K562 (cell line): ENCODE results near the gene RPL36AL. TPM values are rescaled to one million over a fixed set of nuclear protein-coding genes. Genes with fewer than 3 reads are reported as not detected.

Experiments
- AFF1 ChIP-seq, 2 experiments: fragments of 450-650 bp; IDR thresholded peaks; 2 replicates each; pipeline ENCODE4 v1.6.1; 2018; ENCODE audit warnings: mild to moderate bottlenecking in 2 of 2, low read depth in 1 of 2; ENCODE audit not compliant: partially characterized antibody in 2 of 2
- ARNT ChIP-seq, 2 experiments: fragments of 450-650 bp; IDR thresholded peaks; 2 replicates each; pipeline ENCODE4 v1.6.1; 2016; ENCODE audit warnings: mild to moderate bottlenecking in 1 of 2
- DACH1 ChIP-seq: fragments of 450-650 bp; IDR thresholded peaks from 2 replicates; pipeline ENCODE4 v1.6.1; 2018; ENCODE audit not compliant: partially characterized antibody
- ELK3 ChIP-seq: fragments of 450-650 bp; formaldehyde crosslinking; IDR thresholded peaks from 2 replicates; pipeline ENCODE4 v1.4.0; 2020; ENCODE audit warnings: mild to moderate bottlenecking
- FOXA3 ChIP-seq, 2 experiments: fragments of 450-650 bp in 1 of 2; sonication (generic) in 1 of 2; formaldehyde crosslinking; IDR thresholded peaks in 1 of 2; conservative IDR thresholded peaks in 1 of 2; 2 replicates each; pipeline versions ENCODE4 v1.4.0 to v1.8.0; 2020 to 2022; ENCODE audit warnings: mild to moderate bottlenecking in 2 of 2, missing genetic modification reagents in 1 of 2
- HDAC6 ChIP-seq: IDR thresholded peaks from 2 replicates; pipeline ENCODE4 v1.6.1; 2012; ENCODE audit warnings: low read depth, mild to moderate bottlenecking, control low read depth, inconsistent platforms, low read length, moderate library complexity
- HLTF ChIP-seq: fragments of 450-650 bp; IDR thresholded peaks from 2 replicates; pipeline ENCODE4 v1.6.1; 2016
- KAT8 ChIP-seq: fragments of 450-650 bp; IDR thresholded peaks from 2 replicates; pipeline ENCODE4 v1.6.1; 2016; ENCODE audit warnings: low read depth, mild to moderate bottlenecking
- KLF1 ChIP-seq: fragments of 450-650 bp; IDR thresholded peaks from 2 replicates; pipeline ENCODE4 v1.6.1; 2016; ENCODE audit warnings: missing genetic modification characterization, missing compliant biosample characterization
- NR0B1 ChIP-seq: fragments of 450-650 bp; IDR thresholded peaks from one replicate; pipeline ENCODE4 v1.6.1; 2018; ENCODE audit warnings: mild to moderate bottlenecking, moderate library complexity; ENCODE audit not compliant: partially characterized antibody
- NR2C2 ChIP-seq, 2 experiments: fragments of 200-800 bp in 1 of 2; sonication (Bioruptor generic) in 1 of 2; sonication (generic) in 1 of 2; formaldehyde crosslinking in 1 of 2; IDR thresholded peaks; 2 replicates each; pipeline versions ENCODE4 v1.6.1 to v1.8.0; 2016 to 2022; ENCODE audit warnings: mild to moderate bottlenecking in 1 of 2, missing compliant biosample characterization in 1 of 2, missing genetic modification characterization in 1 of 2, missing genetic modification reagents in 1 of 2
- PHB ChIP-seq: fragments of 250-450 bp; sonication (Bioruptor Pico); IDR thresholded peaks from 2 replicates; pipeline ENCODE4 v1.5.0; 2021
- PRMT5 ChIP-seq: sonication (generic); formaldehyde crosslinking; IDR thresholded peaks from 2 replicates; pipeline ENCODE4 v1.5.0; 2020; ENCODE audit warnings: missing genetic modification reagents
- RHOXF2B ChIP-seq: fragments of 250-450 bp; sonication (Bioruptor Pico); conservative IDR thresholded peaks from 2 replicates; pipeline ENCODE4 v1.5.1; 2021
- SFPQ ChIP-seq: fragments of 200-400 bp; formaldehyde crosslinking; IDR thresholded peaks from 2 replicates; pipeline ENCODE4 v1.6.1; 2017; ENCODE audit warnings: mild to moderate bottlenecking, low read depth, low read length, moderate library complexity
- SREBF1 ChIP-seq: fragments of 150-350 bp; IDR thresholded peaks from 2 replicates; pipeline ENCODE4 v1.6.1; 2014; ENCODE audit warnings: antibody characterized with exemption, low read depth, low read length, borderline replicate concordance
- ZNF282 ChIP-seq: sonication (generic); formaldehyde crosslinking; IDR thresholded peaks from 2 replicates; pipeline ENCODE4 v1.8.1; 2023; ENCODE audit warnings: missing genetic modification reagents
- ZNF41 ChIP-seq: fragments of 250-450 bp; sonication (Bioruptor Pico); conservative IDR thresholded peaks from 2 replicates; pipeline ENCODE4 v1.4.0; 2020; ENCODE audit warnings: mild to moderate bottlenecking
- ZNF76 ChIP-seq: fragments of 250-450 bp; sonication (Bioruptor Pico); IDR thresholded peaks from 2 replicates; pipeline ENCODE4 v1.4.0; 2020; ENCODE audit warnings: mild to moderate bottlenecking, moderate library complexity, borderline replicate concordance
- polyA plus RNA-seq, 8 experiments: library from polyadenylated mRNA; depleted of rRNA in 4 of 8; stranded (reverse) in 5 of 8; unstranded in 3 of 8; fragments of >200 nt; fragmentation: Nextera tagmentation in 2 of 8; fragmentation: Illumina TruSeq in 1 of 8; extraction: Ambion mirVana in 2 of 8; extraction: Trizol in 1 of 8; gene quantifications; 2 replicates each; pipeline versions ENCODE4 v1.2.1 to v1.2.3, GENCODE V29; 2011 to 2014; ENCODE audit warnings: inconsistent platforms in 1 of 8, missing spikeins in 1 of 8
- total RNA-seq, 7 experiments: library from RNA; depleted of rRNA in 6 of 7; stranded (reverse); fragments of >200 nt in 6 of 7; fragmentation: Illumina TruSeq in 2 of 7; extraction: Trizol in 2 of 7; gene quantifications; 2 replicates each; pipeline versions ENCODE4 v1.2.1 to v1.2.3, GENCODE V29; 2011 to 2021; ENCODE audit warnings: low replicate concordance in 1 of 7

Gene RPL36AL
- total and polyA plus RNA-seq, 9 of the 15 experiments (the other 6 are each of a cell fraction or from before 2014, with no cell fraction given) = 146 to 674 (median 360) TPM

- no peak for TF ChIP-seq ZNF41 (CRISPR knock-in tag)
- no peak for TF ChIP-seq FOXA3 (CRISPR knock-in tag; conservative IDR thresholded peaks at IDR 0.05 in 1 of 2, IDR thresholded peaks at IDR 0.05 in 1 of 2)
- TF ChIP-seq DACH1 = no peak
- TF ChIP-seq HLTF = no peak
- TF ChIP-seq SREBF1 = peak; percentile 71; the same call in 1 of the 2 replicates
- TF ChIP-seq SFPQ = no peak
- TF ChIP-seq AFF1 (IDR thresholded peaks at IDR 0.05; ENCODE audit: low read depth in 1 of 2, partially characterized antibody in 2 of 2) = peak in 1 of 2 experiments; percentile 67
- no peak for TF ChIP-seq KAT8
- TF ChIP-seq ARNT (IDR thresholded peaks at IDR 0.05) = no peak
- TF ChIP-seq ZNF282 (CRISPR knock-in tag) = no peak
- no peak for TF ChIP-seq KLF1
- no peak for TF ChIP-seq NR2C2 (CRISPR knock-in tag; IDR thresholded peaks at IDR 0.05)
- TF ChIP-seq NR2C2 (tag; IDR thresholded peaks at IDR 0.05) = peak; percentile 14; the same call in 1 of the 2 replicates
- TF ChIP-seq PRMT5 (CRISPR knock-in tag) = no peak
- TF ChIP-seq PHB = 0 out of 2 replicates have a peak, but pooled peaks have one; percentile 38
- TF ChIP-seq ELK3 (CRISPR knock-in tag) = no peak
- no peak for TF ChIP-seq ZNF76 (CRISPR knock-in tag)
- no peak for TF ChIP-seq HDAC6
- no peak for TF ChIP-seq RHOXF2B (CRISPR knock-in tag)
- TF ChIP-seq NR0B1 = no peak
Observed at GRCh38 chr14:49620182-49621113, at the start of gene RPL36AL, which contains the start of gene MGAT2 (continued).
